PC-9 (cell line): Measurements from ENCODE around the gene PHF19. TPM values are rescaled to one million over a fixed set of nuclear protein-coding genes. Genes with fewer than 3 reads are reported as not detected.

Source experiments
- BruUV-seq: library from RNA; stranded (reverse); fragments of 400-500 nt; replicated peaks from 2 replicates; lab custom pipeline; 2021; lab: Mats Ljungman, UMichigan
- CTCF ChIA-PET: fragments of 300-600 bp; sonication (Branson Sonifier 250); formaldehyde crosslinking; loops from one replicate; lab custom pipeline; 2022; ENCODE audit warnings: antibody characterized with exemption; lab: Charles Lee
- POLR2A ChIA-PET: fragments of 300-600 bp; sonication (Branson Sonifier 250); formaldehyde crosslinking; loops from one replicate; lab custom pipeline; 2022; ENCODE audit warnings: antibody characterized with exemption; ENCODE audit not compliant: unreplicated experiment; lab: Charles Lee
- DNase-seq, 2 experiments: peaks; one replicate each; pipeline versions ENCODE4 v3.0.0 to v3.0.0-alpha.2; 2015 to 2022; ENCODE audit warnings: mixed read lengths in 1 of 2
- H2AFZ ChIP-seq: fragments of 200-600 bp; sonication (generic); 2 replicates; pipeline ENCODE4 v1.8.1; 2017; ENCODE audit warnings: antibody characterized with exemption
- H3F3A ChIP-seq: fragments of 200-600 bp; sonication (generic); 2 replicates; pipeline ENCODE4 v1.8.1; 2017; ENCODE audit warnings: antibody characterized with exemption, mild to moderate bottlenecking, low read depth; ENCODE audit not compliant: insufficient read depth
- H3K27ac ChIP-seq: fragments of 200-600 bp; sonication (generic); 2 replicates; pipeline ENCODE4 v1.6.1; 2016; ENCODE audit warnings: mixed run types
- H3K27me3 ChIP-seq: fragments of 200-600 bp; sonication (generic); 2 replicates; pipeline ENCODE4 v1.6.1; 2016; ENCODE audit warnings: low read depth, mixed run types; ENCODE audit not compliant: insufficient read depth
- H3K36me3 ChIP-seq: fragments of 200-600 bp; sonication (generic); 2 replicates; pipeline ENCODE4 v1.6.1; 2016; ENCODE audit warnings: low read depth, mixed run types
- H3K4me1 ChIP-seq: fragments of 200-600 bp; sonication (generic); replicated peaks from 2 replicates; pipeline ENCODE4 v1.6.1; 2016; ENCODE audit warnings: mixed run types; ENCODE audit not compliant: insufficient read depth
- H3K4me2 ChIP-seq: fragments of 200-600 bp; sonication (generic); 2 replicates; pipeline ENCODE4 v1.6.1; 2017; ENCODE audit warnings: mixed run types
- H3K4me3 ChIP-seq: fragments of 200-600 bp; sonication (generic); 2 replicates; pipeline ENCODE4 v1.6.1; 2016; ENCODE audit warnings: mixed run types
- H3K79me2 ChIP-seq: fragments of 200-600 bp; sonication (generic); 2 replicates; pipeline ENCODE4 v1.6.1; 2017; ENCODE audit warnings: low read depth, mixed run types
- H3K9me2 ChIP-seq: fragments of 200-600 bp; sonication (generic); 2 replicates; pipeline ENCODE4 v1.8.1; 2017; ENCODE audit warnings: mild to moderate bottlenecking; ENCODE audit not compliant: insufficient read depth
- H3K9me3 ChIP-seq: fragments of 200-600 bp; sonication (generic); 2 replicates; pipeline ENCODE4 v1.8.1; 2016; ENCODE audit warnings: low read depth; ENCODE audit not compliant: insufficient read depth
- H4K20me1 ChIP-seq: fragments of 200-600 bp; sonication (generic); 2 replicates; pipeline ENCODE4 v1.8.1; 2017; ENCODE audit not compliant: insufficient read depth
- EZH2 ChIP-seq: fragments of 200-600 bp; sonication (generic); IDR thresholded peaks from 2 replicates; pipeline ENCODE4 v1.8.0; 2017; ENCODE audit warnings: antibody characterized with exemption, low read depth
- intact Hi-C: fragments of 100-400 bp; cut with micrococcal nuclease; formaldehyde crosslinking; loops from one replicate; pipeline ENCODE4 v1.10.0; 2022; ENCODE audit not compliant: unreplicated experiment
- total RNA-seq: library from RNA; stranded (reverse); gene quantifications from 2 replicates; pipeline ENCODE4 v1.2.3, GENCODE V29; 2021
- TF ChIP-seq, protein P1 (sequence below): fragments of 200-600 bp; sonication (generic); conservative IDR thresholded peaks from 2 replicates; pipeline ENCODE4 v1.6.1; 2017; ENCODE audit warnings: mixed run types, antibody characterized with exemption, mild to moderate bottlenecking, moderate library complexity

Gene PHF19
- total RNA-seq, 1 experiment from 2014 or later, result 72.9 TPM

GRCh38 chr9:120864719-120865118 lies 12.3 kb downstream of the PHF19 start:
- Histone ChIP-seq H3K4me3 (no peak overlapping the region), H3K9me2 (no peaks in the 10 kb centered on the region), H3K79me2 (no peaks in the 10 kb centered on the region), H3K27me3 (no peaks in the 10 kb centered on the region), H3K36me3 (no peaks in the 10 kb centered on the region), H3K4me2 (no peak overlapping the region), H3K27ac (no peak overlapping the region), H3K9me3 (no peaks in the 10 kb centered on the region), H2AFZ (no peak overlapping the region), H3F3A (peaks cover 8% of the 10 kb centered on the region), H4K20me1 (no peaks in the 10 kb centered on the region), H3K4me1 (peaks cover 8% of the 10 kb centered on the region)
- TF ChIP-seq, protein P1, sequence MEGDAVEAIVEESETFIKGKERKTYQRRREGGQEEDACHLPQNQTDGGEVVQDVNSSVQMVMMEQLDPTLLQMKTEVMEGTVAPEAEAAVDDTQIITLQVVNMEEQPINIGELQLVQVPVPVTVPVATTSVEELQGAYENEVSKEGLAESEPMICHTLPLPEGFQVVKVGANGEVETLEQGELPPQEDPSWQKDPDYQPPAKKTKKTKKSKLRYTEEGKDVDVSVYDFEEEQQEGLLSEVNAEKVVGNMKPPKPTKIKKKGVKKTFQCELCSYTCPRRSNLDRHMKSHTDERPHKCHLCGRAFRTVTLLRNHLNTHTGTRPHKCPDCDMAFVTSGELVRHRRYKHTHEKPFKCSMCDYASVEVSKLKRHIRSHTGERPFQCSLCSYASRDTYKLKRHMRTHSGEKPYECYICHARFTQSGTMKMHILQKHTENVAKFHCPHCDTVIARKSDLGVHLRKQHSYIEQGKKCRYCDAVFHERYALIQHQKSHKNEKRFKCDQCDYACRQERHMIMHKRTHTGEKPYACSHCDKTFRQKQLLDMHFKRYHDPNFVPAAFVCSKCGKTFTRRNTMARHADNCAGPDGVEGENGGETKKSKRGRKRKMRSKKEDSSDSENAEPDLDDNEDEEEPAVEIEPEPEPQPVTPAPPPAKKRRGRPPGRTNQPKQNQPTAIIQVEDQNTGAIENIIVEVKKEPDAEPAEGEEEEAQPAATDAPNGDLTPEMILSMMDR, result no peak
- no peak for TF ChIP-seq EZH2
- ChIA-PET POLR2A (no interaction called here), CTCF (no interaction called here)
- DNase-seq, result no peak
- BruUV-seq, result no TSS peak
- intact Hi-C loops, result loop anchor here (5.0 kb wide), 1 partner anchor 72 kb away; the partner anchor contains the start of gene FBXW2

- H3K27ac ChIP-seq, result no peak overlapping the region
- intact Hi-C loops, result no loop called here
- H3K9me2 ChIP-seq, result no peaks in the 10 kb centered on the region
- no peaks in the 10 kb centered on the region for H3K36me3 ChIP-seq
- DNase-seq, result no peak
- H3K4me3 ChIP-seq, result no peak overlapping the region
- POLR2A ChIA-PET, result no interaction called here
- no peaks in the 10 kb centered on the region for H3K79me2 ChIP-seq
- H3K27me3 ChIP-seq, result no peaks in the 10 kb centered on the region
- TF ChIP-seq EZH2, result no peak
- TF ChIP-seq, protein P1, result no peak
- H4K20me1 ChIP-seq, result no peaks in the 10 kb centered on the region
- peaks cover 8% of the 10 kb centered on the region for H3K4me1 ChIP-seq
- H2AFZ ChIP-seq, result no peak overlapping the region
- H3F3A ChIP-seq, result no peaks in the 10 kb centered on the region
- H3K4me2 ChIP-seq, result no peak overlapping the region
- no TSS peak for BruUV-seq
- CTCF ChIA-PET, result no interaction called here
- H3K9me3 ChIP-seq, result no peaks in the 10 kb centered on the region
Observed at GRCh38 chr9:120863833-120864232, 13.2 kb downstream of the PHF19 start.

DNA sequence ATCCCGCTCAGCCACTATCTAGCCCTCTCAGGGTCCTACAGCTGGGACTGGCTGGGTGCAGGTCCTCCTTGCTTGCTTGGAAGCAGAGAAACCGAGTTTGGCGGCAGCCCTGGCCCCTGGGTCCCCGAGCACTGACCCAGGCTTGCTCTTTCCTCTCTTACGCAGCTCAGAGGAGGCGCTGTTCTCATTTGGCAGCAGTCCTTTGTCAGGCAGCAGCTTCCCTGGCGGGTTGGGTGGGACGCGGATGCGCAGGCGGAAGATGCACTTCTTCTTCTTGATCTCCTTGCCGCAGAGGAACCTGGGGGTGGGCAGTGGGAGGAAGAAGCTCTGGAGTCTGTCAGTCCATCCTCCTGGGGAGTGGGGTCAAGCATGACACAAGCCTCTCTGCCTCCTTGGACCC lies 14.5 kb downstream of the PHF19 start:
- Histone ChIP-seq H3K4me2 (no peak overlapping the region), H3K36me3 (no peaks in the 10 kb centered on the region), H3K9me2 (no peaks in the 10 kb centered on the region), H3K4me3 (no peak overlapping the region), H3K79me2 (no peaks in the 10 kb centered on the region), H2AFZ (no peak overlapping the region), H4K20me1 (no peaks in the 10 kb centered on the region), H3K27ac (no peak overlapping the region), H3K9me3 (no peaks in the 10 kb centered on the region), H3K27me3 (no peaks in the 10 kb centered on the region), H3K4me1 (no peaks in the 10 kb centered on the region), H3F3A (no peaks in the 10 kb centered on the region)
- CTCF ChIA-PET, result no interaction called here
- TF ChIP-seq EZH2, result no peak
- TF ChIP-seq, protein P1, result no peak
- POLR2A ChIA-PET, result no interaction called here
- no peak for DNase-seq
- BruUV-seq, result no TSS peak
- intact Hi-C loops, result no loop called here
